ENCODE results near the gene CGRRF1.

GRCh38 chr14:54533100-54533499 lies 23.4 kb downstream of the CGRRF1 start:
- TF ChIP-seq CTCF (IDR thresholded peaks at IDR 0.05): no peak
- no peak for TF ChIP-seq EP300 (IDR thresholded peaks at IDR 0.05)

Measured in ovary (tissue), 3 donors.